Right lobe of liver (tissue), 6 donors: ENCODE measurements around the gene STRADA. TPM values are rescaled to one million over a fixed set of nuclear protein-coding genes. Genes with fewer than 3 reads are reported as not detected.

ENCODE experiments used
- ATAC-seq, 4 donors: fragments of 200-7000 bp; cut with Tn5 transposase; one replicate each; pipeline ENCODE4 v1.9.1; 2020; ENCODE audit warnings: mild to moderate bottlenecking in 4 of 4, moderate library complexity in 4 of 4
- DNase-seq, 3 donors: peaks; one replicate each; pipeline ENCODE4 v3.0.0-alpha.2; 2020
- H3K27ac ChIP-seq, 3 donors: fragments of 200-600 bp; one replicate each; pipeline ENCODE4 v1.8.0; 2022
- H3K27me3 ChIP-seq, 2 donors: fragments of 200-600 bp; one replicate each; pipeline ENCODE4 v1.8.0; 2022
- H3K36me3 ChIP-seq, 4 donors: fragments of 200-600 bp; sonication (generic) in 1 of 4; one replicate each; pipeline versions ENCODE4 v1.5.1 to v1.8.0; 2017 to 2022; ENCODE audit warnings: control low read depth in 1 of 4
- H3K4me1 ChIP-seq, 4 donors: fragments of 200-600 bp; sonication (generic) in 1 of 4; one replicate each; pipeline versions ENCODE4 v1.5.1 to v1.8.0; 2017 to 2022; ENCODE audit warnings: control low read depth in 1 of 4
- H3K4me3 ChIP-seq, 3 donors: fragments of 200-600 bp; one replicate each; pipeline ENCODE4 v1.8.0; 2022
- H3K9me3 ChIP-seq, 4 donors: fragments of 200-600 bp; sonication (generic) in 1 of 4; one replicate each; pipeline versions ENCODE4 v1.5.1 to v1.8.0; 2017 to 2022; ENCODE audit warnings: control low read depth in 1 of 4
- CTCF ChIP-seq, 4 donors: fragments of 200-600 bp in 3 of 4; fragments of 450-650 bp in 1 of 4; IDR thresholded peaks; one replicate each; pipeline versions ENCODE4 v1.5.1 to v1.8.0; 2016 to 2022; ENCODE audit warnings: antibody characterized with exemption in 4 of 4, mild to moderate bottlenecking in 2 of 4
- POLR2A ChIP-seq: fragments of 450-650 bp; IDR thresholded peaks from one replicate; pipeline ENCODE4 v1.6.1; 2017; ENCODE audit warnings: antibody characterized with exemption, mild to moderate bottlenecking
- WGBS: methylation state at CpG from one replicate; pipeline ENCODE4 v1.1.6; 2018; ENCODE audit warnings: low coverage, low lambda C conversion rate; ENCODE audit not compliant: insufficient coverage; ENCODE audit errors: missing lambda C conversion rate; 5-methylcytosine and 5-hydroxymethylcytosine counted together
- intact Hi-C, 2 donors: fragments of 100-400 bp; cut with DNase I; formaldehyde crosslinking; loops; one replicate each; pipeline versions ENCODE4 v1.11.2 to v1.14.1; 2022
- total RNA-seq, 6 experiments: library from RNA; depleted of rRNA in 2 of 6; stranded (reverse); fragments of >200 nt in 2 of 6; fragmentation: NEBNext Ultra II Directional in 3 of 6; extraction: Animal tissue kit (Norgen Biotek cat#: 25700) in 3 of 6; gene quantifications; one replicate each; pipeline versions ENCODE4 v1.1.0 to v1.2.4, GENCODE V29; 2016 to 2023
- donor health status: DM: no; HTN: yes; CAD: no.
- donor health status: DM: no; HTN: no; CAD: no.
- donor health status: DM: no; HTN: no; CAD: no.
- donor health status: DM: no; HTN: yes; CAD: no.
- donor health status: DM: no; HTN: yes; CAD: no.

STRADA gene
- total RNA-seq, 6 experiments from 2014 or later, result 8.4 to 15.1 (median 13.0) TPM

- Histone ChIP-seq H3K27me3 (no peaks in the 10 kb centered on the region), H3K4me3 (no peak overlapping the region), H3K27ac (no peak overlapping the region), H3K9me3 (no peaks in the 10 kb centered on the region), H3K36me3 (peaks cover 0 to 78% (median 28%) of the 10 kb centered on the region in 4 donors), H3K4me1 (no peaks in the 10 kb centered on the region)
- no peak for ATAC-seq
- intact Hi-C loops, result no loop called here
- 95% methylated on average over 4 of the region's 14 CpGs for WGBS
- DNase-seq, result no peak
- TF ChIP-seq CTCF (IDR thresholded peaks at IDR 0.05) (no peak), POLR2A (no peak)
These were observed 52.1 kb downstream of the STRADA start for GRCh38 chr17:63689479-63689878.

GRCh38 chr17:63688396-63689020 lies 53.1 kb downstream of the STRADA start:
- Histone ChIP-seq H3K27me3 (no peaks in the 10 kb centered on the region), H3K27ac (no peak overlapping the region), H3K9me3 (no peaks in the 10 kb centered on the region), H3K4me1 (no peaks in the 10 kb centered on the region), H3K36me3 (peaks cover 0 to 72% (median 28%) of the 10 kb centered on the region in 4 donors), H3K4me3 (no peak overlapping the region)
- TF ChIP-seq CTCF (IDR thresholded peaks at IDR 0.05), result no peak
- intact Hi-C loops, result no loop called here
- WGBS, result 82% methylated on average over 8 of the region's 12 CpGs
- DNase-seq, result no peak
- ATAC-seq, result no peak

- intact Hi-C loops, result no loop called here
- Histone ChIP-seq H3K4me3 (no peak overlapping the region), H3K4me1 (peaks cover 0 to 3% (median under 1%) of the 10 kb centered on the region in 4 donors), H3K9me3 (no peaks in the 10 kb centered on the region), H3K27ac (no peak overlapping the region), H3K36me3 (peaks cover 0 to 71% (median 24%) of the 10 kb centered on the region in 4 donors), H3K27me3 (no peaks in the 10 kb centered on the region)
- TF ChIP-seq CTCF (IDR thresholded peaks at IDR 0.05) (no peak), POLR2A (no peak)
- DNase-seq, result no peak
- no peak for ATAC-seq
- whole genome bisulfite sequencing, result 85% methylated on average over 2 of the region's 3 CpGs
These were observed 55.4 kb downstream of the STRADA start for GRCh38 chr17:63686138-63686685.

GRCh38 chr17:63685578-63685977 lies 56.0 kb downstream of the STRADA start:
- Histone ChIP-seq H3K4me3 (no peak overlapping the region), H3K27me3 (no peaks in the 10 kb centered on the region), H3K4me1 (peaks cover 0 to 8% (median 2%) of the 10 kb centered on the region in 4 donors), H3K9me3 (no peaks in the 10 kb centered on the region), H3K27ac (no peak overlapping the region), H3K36me3 (peaks cover 0 to 65% (median 18%) of the 10 kb centered on the region in 4 donors)
- 88% methylated on average over 3 of the region's 3 CpGs for WGBS
- ATAC-seq, result no peak
- no peak for TF ChIP-seq POLR2A
- no peak for DNase-seq
- intact Hi-C loops, result no loop called here

GRCh38 chr17:63685041-63685440 lies 56.6 kb downstream of the STRADA start:
- DNase-seq (no peak), ATAC-seq (no peak)
- TF ChIP-seq CTCF (IDR thresholded peaks at IDR 0.05) (no peak), POLR2A (no peak)
- intact Hi-C loops, result no loop called here
- Histone ChIP-seq H3K27ac (no peak overlapping the region), H3K36me3 (peaks cover 0 to 59% (median 13%) of the 10 kb centered on the region in 4 donors), H3K4me3 (no peak overlapping the region), H3K27me3 (no peaks in the 10 kb centered on the region), H3K4me1 (peaks cover 0 to 10% (median 2%) of the 10 kb centered on the region in 4 donors), H3K9me3 (no peaks in the 10 kb centered on the region)
- WGBS, result 67% methylated on average over 1 of the region's 2 CpGs
